Natural killer cell (primary cell): Measurements from ENCODE around the gene GBX2. TPM values are rescaled to one million over a fixed set of nuclear protein-coding genes. Genes with fewer than 3 reads are reported as not detected.

ENCODE experiments used
- ATAC-seq, 3 donors: fragments of 150-1000 bp in 2 of 3; fragments of 200-7000 bp in 1 of 3; cut with Tn5 transposase; 1 replicate in 1 of 3; 2 replicates in 2 of 3; pipeline ENCODE4 v1.10.0; 2021; ENCODE audit warnings: mild to moderate bottlenecking in 2 of 3, moderate library complexity in 2 of 3
- DNase-seq, 2 donors: peaks; one replicate each; pipeline versions ENCODE4 v3.0.0 to v3.0.0-alpha.2; 2013 to 2021; ENCODE audit warnings: mixed read lengths in 1 of 2
- H3K27ac ChIP-seq: one replicate; pipeline ENCODE4 v1.5.1; 2013; ENCODE audit warnings: mild to moderate bottlenecking, low read length
- H3K27me3 ChIP-seq: one replicate; pipeline ENCODE4 v1.6.1; 2013; ENCODE audit warnings: low read length; ENCODE audit not compliant: control insufficient read depth, insufficient read depth
- H3K36me3 ChIP-seq: one replicate; pipeline ENCODE4 v1.6.1; 2013; ENCODE audit warnings: low read length; ENCODE audit not compliant: control insufficient read depth, insufficient read depth
- H3K4me1 ChIP-seq: one replicate; pipeline ENCODE4 v1.6.1; 2013; ENCODE audit warnings: low read length; ENCODE audit not compliant: control insufficient read depth, insufficient read depth
- H3K4me3 ChIP-seq: one replicate; pipeline ENCODE4 v1.5.1; 2013; ENCODE audit warnings: low read length
- H3K9me3 ChIP-seq: one replicate; pipeline ENCODE4 v1.6.1; 2013; ENCODE audit warnings: low read length; ENCODE audit not compliant: control insufficient read depth, insufficient read depth
- H3K27ac Mint-ChIP-seq, 2 donors: one replicate each; pipeline ENCODE4 v1.8.0; 2022; ENCODE audit warnings: mild to moderate bottlenecking in 2 of 2, mixed read lengths in 2 of 2, moderate library complexity in 1 of 2
- H3K27me3 Mint-ChIP-seq, 2 donors: one replicate each; pipeline ENCODE4 v1.8.0; 2022; ENCODE audit warnings: low read depth in 2 of 2, mixed read lengths in 2 of 2
- H3K36me3 Mint-ChIP-seq: one replicate; pipeline ENCODE4 v1.8.0; 2022; ENCODE audit warnings: mixed read lengths
- H3K4me1 Mint-ChIP-seq, 2 donors: one replicate each; pipeline ENCODE4 v1.8.0; 2022; ENCODE audit warnings: mixed read lengths in 2 of 2
- H3K4me3 Mint-ChIP-seq: one replicate; pipeline ENCODE4 v1.8.0; 2022; ENCODE audit warnings: mild to moderate bottlenecking, moderate library complexity, mixed read lengths
- H3K9me3 Mint-ChIP-seq, 2 donors: one replicate each; pipeline ENCODE4 v1.8.0; 2022; ENCODE audit warnings: mixed read lengths in 2 of 2
- WGBS: methylation state at CpG from one replicate; pipeline ENCODE4 v1.1.7; 2013; ENCODE audit warnings: missing lambda C conversion rate; ENCODE audit not compliant: insufficient coverage; 5-methylcytosine and 5-hydroxymethylcytosine counted together
- intact Hi-C: fragments of 100-400 bp; cut with micrococcal nuclease; formaldehyde crosslinking; loops from one replicate; pipeline ENCODE4 v1.14.2; 2022
- total RNA-seq, 4 donors: library from RNA; stranded (reverse); fragments of 120-200 nt in 1 of 4; gene quantifications; one replicate each; pipeline versions ENCODE4 v1.2.3 to v1.2.4, GENCODE V29; 2013 to 2022
- TF ChIP-seq, protein P1 (sequence below): fragments of 200-600 bp; IDR thresholded peaks from one replicate; pipeline ENCODE4 v1.8.0; 2022; ENCODE audit warnings: antibody characterized with exemption

Gene GBX2
- total RNA-seq, 3 donors from 2014 or later (not counting 1 experiment from before 2014, with no cell fraction given), result not detected

- H3K27ac ChIP-seq, result no peak overlapping the region
- no peaks in the 10 kb centered on the region for H3K9me3 Mint-ChIP-seq
- H3K27ac Mint-ChIP-seq, result no peak overlapping the region
- no peaks in the 10 kb centered on the region for H3K36me3 ChIP-seq
- peak overlapping the region; percentile 25 for H3K4me3 Mint-ChIP-seq
- no peak for ATAC-seq
- H3K4me3 ChIP-seq, result no peak overlapping the region
- WGBS, result 54% methylated on average over 21 of the region's 21 CpGs
- peaks cover 5 to 6% of the 10 kb centered on the region in 2 donors for H3K4me1 Mint-ChIP-seq
- DNase-seq, result no peak
- H3K4me1 ChIP-seq, result peaks cover 13% of the 10 kb centered on the region
- no peaks in the 10 kb centered on the region for H3K9me3 ChIP-seq
- TF ChIP-seq, protein P1, sequence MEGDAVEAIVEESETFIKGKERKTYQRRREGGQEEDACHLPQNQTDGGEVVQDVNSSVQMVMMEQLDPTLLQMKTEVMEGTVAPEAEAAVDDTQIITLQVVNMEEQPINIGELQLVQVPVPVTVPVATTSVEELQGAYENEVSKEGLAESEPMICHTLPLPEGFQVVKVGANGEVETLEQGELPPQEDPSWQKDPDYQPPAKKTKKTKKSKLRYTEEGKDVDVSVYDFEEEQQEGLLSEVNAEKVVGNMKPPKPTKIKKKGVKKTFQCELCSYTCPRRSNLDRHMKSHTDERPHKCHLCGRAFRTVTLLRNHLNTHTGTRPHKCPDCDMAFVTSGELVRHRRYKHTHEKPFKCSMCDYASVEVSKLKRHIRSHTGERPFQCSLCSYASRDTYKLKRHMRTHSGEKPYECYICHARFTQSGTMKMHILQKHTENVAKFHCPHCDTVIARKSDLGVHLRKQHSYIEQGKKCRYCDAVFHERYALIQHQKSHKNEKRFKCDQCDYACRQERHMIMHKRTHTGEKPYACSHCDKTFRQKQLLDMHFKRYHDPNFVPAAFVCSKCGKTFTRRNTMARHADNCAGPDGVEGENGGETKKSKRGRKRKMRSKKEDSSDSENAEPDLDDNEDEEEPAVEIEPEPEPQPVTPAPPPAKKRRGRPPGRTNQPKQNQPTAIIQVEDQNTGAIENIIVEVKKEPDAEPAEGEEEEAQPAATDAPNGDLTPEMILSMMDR, result no peak
- intact Hi-C loops, result no loop called here
- peaks cover 47% of the 10 kb centered on the region for H3K27me3 ChIP-seq
- no peaks in the 10 kb centered on the region for H3K36me3 Mint-ChIP-seq
- H3K27me3 Mint-ChIP-seq, result peaks cover 50 to 64% of the 10 kb centered on the region in 2 donors
These were observed 8.8 kb upstream of the GBX2 start for GRCh38 chr2:236176951-236177350.

- 11% methylated on average over 7 of the region's 7 CpGs for WGBS
- Mint-ChIP-seq H3K9me3 (no peaks in the 10 kb centered on the region), H3K4me3 (no peak overlapping the region), H3K27ac (no peak overlapping the region), H3K4me1 (peaks cover 5 to 6% of the 10 kb centered on the region in 2 donors), H3K27me3 (peaks cover 54 to 67% of the 10 kb centered on the region in 2 donors), H3K36me3 (no peaks in the 10 kb centered on the region)
- Histone ChIP-seq H3K36me3 (no peaks in the 10 kb centered on the region), H3K4me3 (no peak overlapping the region), H3K4me1 (peaks cover 13% of the 10 kb centered on the region), H3K27me3 (peaks cover 43% of the 10 kb centered on the region), H3K9me3 (no peaks in the 10 kb centered on the region), H3K27ac (no peak overlapping the region)
- intact Hi-C loops, result no loop called here
- DNase-seq (peak in 1 of 2 donors; percentile 28), ATAC-seq (peak in 1 of 3 donors; percentile 39)
- TF ChIP-seq, protein P1, result no peak
These were observed 8.2 kb upstream of the GBX2 start for GRCh38 chr2:236176417-236176816.

- Mint-ChIP-seq H3K27me3 (peaks cover 53 to 61% of the 10 kb centered on the region in 2 donors), H3K4me3 (no peak overlapping the region), H3K9me3 (no peaks in the 10 kb centered on the region), H3K4me1 (peaks cover 5 to 6% of the 10 kb centered on the region in 2 donors), H3K36me3 (no peaks in the 10 kb centered on the region), H3K27ac (no peak overlapping the region)
- no peak for DNase-seq
- no peak for ATAC-seq
- Histone ChIP-seq H3K27me3 (peaks cover 46% of the 10 kb centered on the region), H3K36me3 (no peaks in the 10 kb centered on the region), H3K9me3 (no peaks in the 10 kb centered on the region), H3K4me3 (no peak overlapping the region), H3K27ac (no peak overlapping the region), H3K4me1 (peaks cover 13% of the 10 kb centered on the region)
- TF ChIP-seq, protein P1, result no peak
- 24% methylated on average over 6 of the region's 6 CpGs for WGBS
- intact Hi-C loops, result no loop called here
These were observed 7.5 kb upstream of the GBX2 start for GRCh38 chr2:236175548-236176150.
